GM12865 (cell line): ENCODE data around the gene UPF1.

Experiments
- DNase-seq: peaks from one replicate; pipeline ENCODE4 v3.0.0; 2010; ENCODE audit warnings: low read depth
- H3K4me3 ChIP-seq: 2 replicates; pipeline ENCODE4 v1.5.1; 2011; ENCODE audit warnings: mild to moderate bottlenecking, low read depth, low read length, control low read depth
- CTCF ChIP-seq: IDR thresholded peaks from 2 replicates; pipeline ENCODE4 v1.5.1; 2011; ENCODE audit warnings: low read length, control low read depth, low read depth, inconsistent platforms; ENCODE audit not compliant: insufficient read depth; ENCODE audit errors: missing control alignments

Gene UPF1

DNA sequence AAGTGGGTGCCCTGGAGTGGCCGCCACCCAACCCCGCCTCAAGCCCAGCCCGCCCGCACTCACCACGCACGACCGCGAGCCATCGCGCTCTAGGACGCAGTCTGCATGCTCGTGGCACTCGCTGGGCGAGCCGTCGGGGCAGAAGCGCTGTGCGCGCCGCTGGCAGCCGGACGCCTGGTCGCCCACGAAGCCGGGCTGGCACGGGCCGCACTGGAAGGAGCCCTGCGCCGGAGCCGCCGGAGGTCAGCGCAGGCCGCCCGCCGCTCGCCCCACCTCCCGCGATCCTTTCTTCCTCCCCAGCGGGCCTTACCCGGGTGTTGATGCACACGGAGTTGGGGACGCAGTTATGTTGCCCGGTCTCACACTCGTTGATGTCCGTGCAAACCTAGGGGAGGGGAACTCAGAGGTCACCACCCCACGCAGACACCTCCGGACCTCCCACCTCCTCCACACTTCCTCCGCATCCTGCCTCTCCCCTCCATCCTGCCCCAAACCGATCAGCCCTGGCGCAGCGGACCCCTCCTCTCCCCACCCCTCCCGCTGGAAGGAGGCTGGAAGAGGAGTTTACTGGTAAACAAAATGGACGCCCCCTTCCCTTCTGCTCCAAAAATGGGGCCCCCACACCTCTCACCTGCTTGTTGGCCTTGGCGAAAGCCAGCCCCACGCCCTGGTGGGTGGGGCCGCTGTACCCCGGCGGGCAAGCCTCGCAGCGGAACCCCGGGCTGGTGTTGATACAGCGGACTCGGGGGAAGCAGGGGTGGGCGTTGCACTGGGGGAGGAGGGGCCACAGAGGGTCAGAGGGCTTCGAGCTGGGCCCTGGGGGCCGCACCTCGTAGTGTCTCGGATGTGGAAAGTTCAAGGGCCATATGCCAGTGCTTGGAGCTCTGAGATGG lies 43.0 kb upstream of the UPF1 start:
- no peak overlapping the region for H3K4me3 ChIP-seq
- no peak for TF ChIP-seq CTCF
- DNase-seq: no peak

- no peak for DNase-seq
- H3K4me3 ChIP-seq: no peak overlapping the region
- TF ChIP-seq CTCF: no peak
Observed at GRCh38 chr19:18789422-18789869, 42.3 kb upstream of the UPF1 start.

- H3K4me3 ChIP-seq: no peak overlapping the region
- peak; percentile 26 for DNase-seq
- TF ChIP-seq CTCF: no peak
Observed at GRCh38 chr19:18789883-18790565, 41.7 kb upstream of the UPF1 start.

DNA sequence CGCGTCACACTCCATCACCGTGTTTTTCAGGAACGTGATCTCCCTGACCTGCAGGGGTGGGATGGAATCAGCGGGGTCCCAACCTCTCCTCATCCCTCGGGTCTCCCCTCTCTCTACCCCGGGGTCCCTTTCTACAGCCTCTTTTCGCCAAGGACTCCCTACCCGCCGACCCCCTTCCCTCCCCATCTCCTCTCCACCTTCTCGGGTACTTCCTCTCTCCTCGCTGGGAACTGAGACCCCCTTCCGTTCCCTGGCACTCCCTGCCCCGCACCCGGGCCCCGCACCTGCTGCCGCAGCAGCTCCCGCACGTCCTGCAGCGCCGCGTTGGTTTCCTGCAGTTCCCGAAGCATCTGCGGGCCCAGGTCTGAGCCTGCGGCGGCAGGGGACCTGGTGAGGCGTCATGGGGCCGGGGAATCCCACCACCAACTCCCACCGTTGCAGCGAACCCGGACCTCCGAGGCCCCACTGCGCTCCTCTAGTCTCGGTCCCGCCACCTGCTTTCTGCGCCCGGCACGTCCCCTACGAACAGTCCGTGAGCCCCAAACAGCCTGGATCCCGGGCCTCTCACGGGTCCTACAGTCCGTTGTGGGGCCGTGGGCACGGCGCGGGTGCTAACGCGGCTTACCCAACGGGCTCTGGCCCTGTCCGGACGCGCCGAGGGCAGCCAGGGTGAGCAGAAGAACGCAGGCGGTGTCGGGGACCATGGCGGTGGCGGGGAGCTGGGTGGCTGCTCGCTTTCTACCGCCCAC lies 41.0 kb upstream of the UPF1 start, which contains the start of gene COMP:
COMP (minus strand) TSS at position 740 of the 749 bp plus-strand sequence; CDS start at position 704, 36 bp downstream.
- H3K4me3 ChIP-seq: no peak within 1 kb of the TSS
- no peak for DNase-seq
- no peak for TF ChIP-seq CTCF

GRCh38 chr19:18791315-18791678 lies 40.5 kb upstream of the UPF1 start:
- TF ChIP-seq CTCF: no peak
- no peak overlapping the region for H3K4me3 ChIP-seq
- DNase-seq: no peak

DNA sequence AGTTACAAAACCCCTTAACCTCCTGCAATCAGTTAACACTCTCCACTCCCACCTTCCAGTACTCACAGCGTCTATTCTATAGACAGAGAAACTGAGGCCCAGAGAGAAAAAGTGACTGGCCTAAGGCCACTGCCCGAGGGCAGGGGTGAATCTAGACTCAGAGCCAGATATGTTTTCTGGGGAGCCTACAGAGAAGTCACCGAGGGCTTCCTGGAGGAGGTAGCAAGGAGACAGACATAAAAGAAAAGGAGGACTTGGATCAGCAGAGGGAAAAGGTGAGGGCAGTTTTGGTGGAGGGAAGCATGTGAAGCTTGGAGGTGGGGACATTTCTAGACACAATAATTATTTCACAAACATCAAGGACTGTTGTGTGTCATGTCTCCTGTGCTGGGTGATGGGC lies 39.1 kb upstream of the UPF1 start:
- no peak for TF ChIP-seq CTCF
- DNase-seq: no peak
- no peak overlapping the region for H3K4me3 ChIP-seq
